ENCODE measurements around the gene CEL.

DNA sequence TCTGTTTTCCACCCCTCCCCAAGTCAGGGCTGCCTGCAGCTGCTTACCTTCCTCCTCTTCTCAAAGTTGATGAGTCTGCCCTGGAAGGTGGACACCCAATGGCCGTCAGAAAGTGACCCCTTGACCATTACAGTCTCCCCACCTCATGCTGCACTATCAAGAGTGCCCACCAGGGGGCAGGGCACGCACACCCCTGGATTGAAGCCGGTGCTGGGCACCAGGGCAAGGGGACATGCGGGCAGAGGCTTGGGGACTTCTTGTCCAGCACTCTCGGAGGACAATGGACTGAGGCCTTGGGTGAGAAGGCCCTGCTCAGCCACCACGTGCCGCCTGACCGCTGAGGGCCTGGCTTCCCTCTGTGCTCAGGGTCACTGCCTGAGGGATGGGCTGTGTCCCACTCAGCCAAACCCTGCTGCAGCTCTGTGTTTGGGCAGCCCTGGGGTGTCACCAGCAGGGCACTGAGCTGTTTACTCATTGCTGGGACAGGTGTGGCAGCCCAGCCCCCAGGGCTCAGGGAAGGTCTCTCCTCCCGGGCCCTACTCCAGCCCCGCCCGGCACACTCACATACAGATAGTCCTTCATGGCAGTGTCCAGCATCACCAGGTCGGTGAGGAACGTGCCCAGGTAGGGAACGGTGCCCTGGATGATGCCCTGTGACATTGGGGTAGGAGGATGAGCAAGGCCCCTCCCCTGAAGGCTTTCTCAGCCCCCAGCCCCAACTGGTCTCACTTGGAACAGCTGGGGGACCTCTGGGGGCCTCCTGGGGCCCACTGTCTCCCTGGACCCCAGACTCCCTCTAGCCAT, 41.6 kb downstream of the CEL start:
- TF ChIP-seq TAF1 (IDR thresholded peaks at IDR 0.05; ENCODE audit: low read depth): no peak
- no peak for TF ChIP-seq EP300 (IDR thresholded peaks at IDR 0.05; ENCODE audit: borderline replicate concordance)
- TF ChIP-seq, protein P1, sequence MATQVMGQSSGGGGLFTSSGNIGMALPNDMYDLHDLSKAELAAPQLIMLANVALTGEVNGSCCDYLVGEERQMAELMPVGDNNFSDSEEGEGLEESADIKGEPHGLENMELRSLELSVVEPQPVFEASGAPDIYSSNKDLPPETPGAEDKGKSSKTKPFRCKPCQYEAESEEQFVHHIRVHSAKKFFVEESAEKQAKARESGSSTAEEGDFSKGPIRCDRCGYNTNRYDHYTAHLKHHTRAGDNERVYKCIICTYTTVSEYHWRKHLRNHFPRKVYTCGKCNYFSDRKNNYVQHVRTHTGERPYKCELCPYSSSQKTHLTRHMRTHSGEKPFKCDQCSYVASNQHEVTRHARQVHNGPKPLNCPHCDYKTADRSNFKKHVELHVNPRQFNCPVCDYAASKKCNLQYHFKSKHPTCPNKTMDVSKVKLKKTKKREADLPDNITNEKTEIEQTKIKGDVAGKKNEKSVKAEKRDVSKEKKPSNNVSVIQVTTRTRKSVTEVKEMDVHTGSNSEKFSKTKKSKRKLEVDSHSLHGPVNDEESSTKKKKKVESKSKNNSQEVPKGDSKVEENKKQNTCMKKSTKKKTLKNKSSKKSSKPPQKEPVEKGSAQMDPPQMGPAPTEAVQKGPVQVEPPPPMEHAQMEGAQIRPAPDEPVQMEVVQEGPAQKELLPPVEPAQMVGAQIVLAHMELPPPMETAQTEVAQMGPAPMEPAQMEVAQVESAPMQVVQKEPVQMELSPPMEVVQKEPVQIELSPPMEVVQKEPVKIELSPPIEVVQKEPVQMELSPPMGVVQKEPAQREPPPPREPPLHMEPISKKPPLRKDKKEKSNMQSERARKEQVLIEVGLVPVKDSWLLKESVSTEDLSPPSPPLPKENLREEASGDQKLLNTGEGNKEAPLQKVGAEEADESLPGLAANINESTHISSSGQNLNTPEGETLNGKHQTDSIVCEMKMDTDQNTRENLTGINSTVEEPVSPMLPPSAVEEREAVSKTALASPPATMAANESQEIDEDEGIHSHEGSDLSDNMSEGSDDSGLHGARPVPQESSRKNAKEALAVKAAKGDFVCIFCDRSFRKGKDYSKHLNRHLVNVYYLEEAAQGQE (IDR thresholded peaks at IDR 0.05; ENCODE audit: low read depth): no peak
- TF ChIP-seq, protein P2, sequence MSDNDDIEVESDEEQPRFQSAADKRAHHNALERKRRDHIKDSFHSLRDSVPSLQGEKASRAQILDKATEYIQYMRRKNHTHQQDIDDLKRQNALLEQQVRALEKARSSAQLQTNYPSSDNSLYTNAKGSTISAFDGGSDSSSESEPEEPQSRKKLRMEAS (IDR thresholded peaks at IDR 0.05): no peak
- TF ChIP-seq CREB1 (IDR thresholded peaks at IDR 0.05; ENCODE audit: low read depth): no peak
- no peak for TF ChIP-seq TCF12 (IDR thresholded peaks at IDR 0.05; ENCODE audit: low read depth)
- no peak for TF ChIP-seq NFIC (IDR thresholded peaks at IDR 0.05)
- no peak for TF ChIP-seq CEBPB (IDR thresholded peaks at IDR 0.05)
- TF ChIP-seq, protein P3, sequence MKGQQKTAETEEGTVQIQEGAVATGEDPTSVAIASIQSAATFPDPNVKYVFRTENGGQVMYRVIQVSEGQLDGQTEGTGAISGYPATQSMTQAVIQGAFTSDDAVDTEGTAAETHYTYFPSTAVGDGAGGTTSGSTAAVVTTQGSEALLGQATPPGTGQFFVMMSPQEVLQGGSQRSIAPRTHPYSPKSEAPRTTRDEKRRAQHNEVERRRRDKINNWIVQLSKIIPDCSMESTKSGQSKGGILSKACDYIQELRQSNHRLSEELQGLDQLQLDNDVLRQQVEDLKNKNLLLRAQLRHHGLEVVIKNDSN (IDR thresholded peaks at IDR 0.05): no peak
